DOHH2 (cell line): ENCODE results near the gene RNF8.

ENCODE experiments used
- CTCF ChIP-seq: fragments of 200-600 bp; sonication (generic); IDR thresholded peaks from one replicate; pipeline ENCODE4 v1.5.1; 2014; ENCODE audit warnings: antibody characterized with exemption, mild to moderate bottlenecking, low read depth, low read length; ENCODE audit not compliant: poor library complexity, severe bottlenecking
- EZH2phosphoT487 ChIP-seq: fragments of 200-600 bp; sonication (generic); IDR thresholded peaks from 2 replicates; pipeline ENCODE4 v1.6.1; 2017; ENCODE audit warnings: borderline replicate concordance, mild to moderate bottlenecking, antibody characterized with exemption, low read length, moderate library complexity, mixed read lengths

GRCh38 chr6:37375376-37375775, 21.6 kb downstream of the RNF8 start:
- TF ChIP-seq CTCF (no peak), EZH2phosphoT487 (no peak)
